Esophagus mucosa (tissue), 1 donor: ENCODE data around the gene ZNF341. TPM values are rescaled to one million over a fixed set of nuclear protein-coding genes. Genes with fewer than 3 reads are reported as not detected.
"Not testable (repeated sequence)": the region's sequence is repeated elsewhere in the genome, so short reads cannot be mapped to it uniquely, and the experiment has no call there.

Experiments
- ATAC-seq: fragments of 200-7000 bp; cut with Tn5 transposase; one replicate; pipeline ENCODE4 v1.9.1; 2020
- total RNA-seq: library from RNA; stranded (reverse); gene quantifications from one replicate; pipeline ENCODE4 v1.2.4, GENCODE V29; 2023
- donor health status: DM: yes; HTN: yes; CAD: no.

Gene ZNF341
- total RNA-seq, 1 donor from 2014 or later, result 1.6 TPM

DNA sequence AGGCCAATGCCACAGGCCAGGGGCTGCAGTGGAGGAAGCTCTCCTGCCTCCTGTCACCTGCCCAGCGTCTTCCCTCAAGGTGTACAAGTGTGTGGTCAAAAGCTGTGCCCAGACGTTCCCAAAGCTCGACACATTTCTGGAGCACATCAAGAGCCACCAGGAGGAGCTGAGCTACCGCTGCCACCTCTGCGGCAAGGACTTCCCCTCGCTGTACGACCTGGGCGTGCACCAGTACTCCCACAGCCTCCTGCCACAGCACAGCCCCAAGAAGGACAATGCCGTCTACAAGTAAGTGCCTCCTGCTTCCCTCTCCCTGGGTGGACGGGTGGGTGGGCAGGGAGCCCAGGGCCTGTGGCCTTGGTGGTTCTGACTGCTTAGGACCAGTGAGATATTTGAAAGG is 38.2 kb downstream of the ZNF341 start:
- ATAC-seq, result no peak

DNA sequence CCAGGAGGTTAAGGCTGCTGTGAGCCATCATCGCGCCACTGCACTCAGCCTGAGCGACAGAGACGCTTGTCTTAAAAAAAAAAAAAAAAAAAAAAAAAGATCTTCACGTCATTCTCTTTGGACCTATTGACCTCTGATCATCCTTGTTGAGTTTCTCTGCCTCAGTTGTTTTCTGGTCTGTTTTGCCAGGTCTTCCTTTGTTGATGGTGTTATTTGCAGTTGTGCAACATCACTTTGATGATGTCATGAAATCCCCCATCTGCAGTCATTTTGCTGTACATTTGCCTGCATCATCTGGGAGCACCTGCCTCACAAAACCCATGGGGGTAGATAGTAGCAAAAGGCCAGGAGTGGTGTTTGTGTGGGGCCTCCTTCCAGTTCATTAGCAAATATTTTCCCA is 40.1 kb downstream of the ZNF341 start:
- no peak for ATAC-seq

DNA sequence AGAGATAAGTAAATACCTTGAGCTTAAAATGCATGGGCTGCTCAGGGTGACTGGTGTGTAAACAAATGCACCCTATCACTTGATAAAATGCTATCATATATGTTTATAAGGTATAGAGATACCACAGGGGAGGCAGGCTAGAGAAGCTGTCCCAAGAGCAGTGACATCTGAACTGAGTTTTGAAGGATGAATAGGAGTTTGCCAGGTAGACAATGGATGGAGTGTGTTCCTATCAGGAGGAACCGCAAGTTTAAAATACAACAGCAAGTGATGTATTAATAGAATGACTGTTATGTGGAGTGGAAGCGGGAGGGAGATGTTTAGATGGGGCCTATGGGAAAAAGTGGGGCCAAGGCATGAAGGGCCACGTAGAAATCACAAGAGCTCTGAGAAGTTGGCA is 40.6 kb downstream of the ZNF341 start:
- no peak for ATAC-seq

DNA sequence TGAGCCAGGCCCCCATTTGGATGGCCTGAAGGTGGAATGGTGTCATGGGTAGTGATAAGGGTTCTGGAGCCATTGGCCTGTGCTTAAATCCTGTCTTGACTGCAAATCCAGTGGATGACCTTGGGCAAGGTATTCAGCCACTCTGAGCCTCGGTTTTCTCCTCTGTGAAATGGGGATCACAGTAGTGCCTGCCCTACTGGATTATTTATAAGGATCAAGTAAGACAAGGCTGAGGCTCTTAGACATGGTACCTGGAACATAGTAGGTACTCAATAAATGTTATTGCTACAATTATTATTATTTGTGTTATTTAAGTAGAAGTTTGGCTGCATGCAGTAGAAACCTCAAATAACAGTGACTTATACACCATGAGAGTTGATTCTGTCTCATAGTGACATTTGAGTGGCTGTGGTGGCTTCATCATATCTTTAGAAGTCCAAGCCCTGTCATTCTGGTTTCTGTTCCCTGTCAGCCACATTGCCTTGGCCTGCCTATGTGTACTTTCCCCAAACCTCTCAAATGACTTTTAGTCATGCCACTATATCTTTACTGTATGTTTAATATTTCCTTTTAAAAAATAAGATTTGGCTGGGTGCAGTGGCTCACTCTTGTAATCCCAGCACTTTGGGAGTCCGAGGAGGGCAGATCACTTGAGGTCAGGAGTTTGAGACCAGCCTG is 41.8 kb downstream of the ZNF341 start:
- peak; percentile 51 for ATAC-seq

DNA sequence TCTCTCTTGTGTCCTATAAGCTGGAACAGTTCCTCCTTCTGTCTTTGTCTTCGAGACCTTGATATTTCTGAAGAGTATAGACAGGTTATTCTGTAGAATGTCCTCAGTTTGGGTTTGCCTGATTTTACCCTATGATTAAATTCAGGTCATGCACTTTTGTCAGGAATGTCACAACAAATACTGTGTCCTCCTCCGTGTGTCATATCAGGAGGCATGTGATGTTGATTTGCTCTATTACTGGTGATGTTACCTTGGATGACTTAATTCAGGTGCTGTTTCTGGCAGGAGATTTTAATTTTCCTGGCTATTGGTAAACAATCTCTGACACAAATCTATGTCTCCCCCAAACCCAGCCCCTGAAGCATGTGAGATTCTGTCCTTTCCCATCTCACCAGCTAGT is 46.0 kb downstream of the ZNF341 start:
- ATAC-seq, result no peak

DNA sequence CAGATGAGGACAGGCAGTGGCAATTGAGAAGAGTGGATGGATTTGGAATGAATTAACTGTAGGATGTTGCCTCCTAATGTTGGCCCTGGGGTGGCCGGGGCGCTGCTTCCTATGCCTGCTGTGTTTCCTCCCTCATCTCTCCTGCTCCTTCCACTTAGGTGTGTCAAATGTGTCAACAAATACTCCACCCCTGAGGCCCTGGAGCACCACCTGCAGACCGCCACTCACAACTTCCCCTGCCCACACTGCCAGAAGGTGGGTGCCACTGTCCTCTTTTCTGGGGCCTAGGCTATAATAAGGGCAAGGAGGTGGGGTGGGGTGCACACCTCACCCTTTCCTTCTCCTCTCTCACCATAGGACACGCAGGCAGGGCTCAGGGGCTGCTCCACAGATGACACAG is 49.3 kb downstream of the ZNF341 start:
- ATAC-seq, result no peak

DNA sequence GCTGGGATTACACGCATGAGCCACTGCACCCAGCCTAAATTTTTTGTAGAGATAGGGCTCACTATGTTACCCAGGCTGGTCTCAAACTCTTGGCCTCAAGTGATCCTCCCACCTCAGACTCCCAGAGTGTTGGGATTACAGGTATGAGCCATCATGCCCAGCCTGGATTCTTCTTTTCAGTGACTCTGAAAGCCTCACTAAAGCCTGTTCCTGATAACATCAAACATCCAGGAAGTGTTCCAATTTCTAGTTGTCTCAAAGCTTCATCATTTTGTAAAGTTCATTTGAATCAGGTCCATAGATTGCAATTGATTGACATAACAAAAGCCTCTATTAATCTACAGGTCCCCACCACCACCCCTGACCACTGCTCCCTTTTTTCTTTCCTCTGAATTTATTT is 50.1 kb downstream of the ZNF341 start:
- ATAC-seq, result no peak

DNA sequence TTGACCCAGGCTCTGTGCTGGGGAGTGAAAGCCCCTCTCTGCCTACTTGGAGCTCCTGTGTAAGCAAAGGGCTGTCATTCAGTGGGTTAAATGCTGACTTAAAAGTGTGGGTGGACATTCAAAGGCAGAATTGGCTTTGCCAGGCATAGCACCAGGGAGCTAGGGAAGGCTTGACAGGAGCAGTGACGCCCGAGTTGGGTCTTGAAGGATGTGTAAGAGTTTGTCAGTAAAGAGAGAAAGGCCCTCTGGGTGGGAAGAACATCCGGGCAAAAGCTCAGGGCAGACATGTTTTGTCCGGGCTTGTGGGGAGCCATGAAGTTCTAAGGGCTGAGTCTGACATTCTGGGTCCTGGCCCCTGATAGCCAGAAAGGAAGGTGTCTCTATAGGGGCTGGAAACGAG is 51.5 kb downstream of the ZNF341 start:
- ATAC-seq, result no peak

DNA sequence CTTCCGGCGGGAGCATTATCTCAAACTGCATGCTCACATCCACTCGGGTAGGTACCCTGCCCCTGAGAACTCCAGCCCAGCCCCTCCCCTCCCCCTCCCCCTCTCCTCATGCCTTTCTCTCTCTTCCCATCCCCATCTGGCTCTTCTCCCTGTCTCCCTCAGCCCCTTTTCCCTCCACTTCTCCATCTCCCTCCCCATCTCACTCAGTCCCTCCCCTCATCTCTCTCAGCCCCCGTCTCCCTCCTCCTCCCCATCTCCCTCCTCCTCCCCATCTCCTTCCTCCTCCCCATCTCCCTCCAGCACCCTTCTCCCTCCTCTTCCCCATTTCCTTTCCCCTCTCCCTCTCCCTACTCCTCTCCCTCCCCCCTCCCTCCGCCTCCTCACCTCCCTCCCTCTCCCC is 52.0 kb downstream of the ZNF341 start:
- ATAC-seq, result no peak

DNA sequence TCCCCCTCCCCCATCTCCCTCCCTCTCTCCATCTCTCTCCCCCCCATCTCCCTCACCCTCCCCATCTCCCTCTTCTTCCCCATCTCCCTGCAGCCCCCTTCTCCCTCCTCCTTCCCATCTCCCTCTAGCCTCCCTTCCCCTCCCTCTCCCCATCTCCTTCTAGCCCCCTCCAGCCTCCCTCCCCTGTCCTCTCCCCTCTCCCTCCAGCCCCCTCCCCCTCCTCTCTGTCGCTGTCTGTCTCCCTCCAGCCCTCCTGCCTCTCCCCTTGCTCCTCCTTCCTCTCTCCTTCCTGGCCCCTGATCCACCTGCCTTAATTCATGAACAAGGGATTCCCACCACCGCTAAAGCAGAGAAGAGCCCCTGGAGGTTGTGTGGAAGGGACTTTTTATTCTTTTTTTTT is 52.4 kb downstream of the ZNF341 start:
- ATAC-seq, result no peak

DNA sequence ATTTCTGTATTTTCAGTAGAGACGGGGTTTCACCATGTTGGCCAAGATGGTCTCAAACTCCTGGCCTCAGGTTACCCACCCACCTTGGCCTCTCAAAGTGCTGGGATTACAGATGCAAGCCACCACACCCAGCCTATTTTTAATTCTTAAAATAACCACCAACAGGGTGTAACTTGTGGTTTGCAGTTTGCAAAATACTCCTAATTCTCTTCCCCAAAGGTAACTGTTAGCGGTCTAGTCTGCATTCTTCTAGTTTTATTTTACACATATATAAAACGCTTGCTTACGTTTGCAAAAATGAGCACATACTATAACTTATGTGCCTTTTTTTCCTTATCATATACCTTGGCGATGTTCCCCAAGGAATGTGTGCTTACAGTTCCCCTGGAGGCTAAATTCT is 53.7 kb downstream of the ZNF341 start:
- ATAC-seq, result no peak

DNA sequence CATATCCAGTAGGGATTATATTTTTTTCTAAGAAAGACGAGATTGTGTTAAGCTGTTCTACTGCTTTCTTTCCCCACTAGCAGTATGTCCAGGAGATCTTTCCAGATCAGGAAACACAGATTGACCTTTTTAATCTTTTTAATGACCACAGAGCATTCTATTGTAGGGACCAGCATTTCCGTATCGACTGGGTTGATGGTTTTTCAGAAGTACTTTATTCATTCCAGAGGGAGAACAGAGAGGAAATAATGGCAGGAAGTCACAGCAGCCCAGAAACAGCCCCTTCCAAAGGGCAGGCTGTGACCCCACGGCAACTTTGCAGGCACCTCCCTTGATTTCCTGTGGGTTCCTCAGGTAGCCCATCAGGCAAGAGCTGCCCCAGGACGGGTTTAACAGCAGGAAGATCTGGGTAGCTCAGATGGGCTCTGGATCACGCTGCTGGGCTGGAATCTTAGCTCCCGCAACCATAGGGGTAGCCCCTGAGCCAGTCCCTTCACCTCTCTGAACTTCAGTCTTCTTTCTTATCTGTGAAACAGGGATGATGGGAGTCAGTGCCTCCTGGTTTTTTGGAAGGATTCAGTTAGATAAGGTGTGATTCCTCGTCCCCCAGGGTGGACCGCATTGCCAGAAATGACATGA is 55.6 kb downstream of the ZNF341 start:
- ATAC-seq, result no peak

DNA sequence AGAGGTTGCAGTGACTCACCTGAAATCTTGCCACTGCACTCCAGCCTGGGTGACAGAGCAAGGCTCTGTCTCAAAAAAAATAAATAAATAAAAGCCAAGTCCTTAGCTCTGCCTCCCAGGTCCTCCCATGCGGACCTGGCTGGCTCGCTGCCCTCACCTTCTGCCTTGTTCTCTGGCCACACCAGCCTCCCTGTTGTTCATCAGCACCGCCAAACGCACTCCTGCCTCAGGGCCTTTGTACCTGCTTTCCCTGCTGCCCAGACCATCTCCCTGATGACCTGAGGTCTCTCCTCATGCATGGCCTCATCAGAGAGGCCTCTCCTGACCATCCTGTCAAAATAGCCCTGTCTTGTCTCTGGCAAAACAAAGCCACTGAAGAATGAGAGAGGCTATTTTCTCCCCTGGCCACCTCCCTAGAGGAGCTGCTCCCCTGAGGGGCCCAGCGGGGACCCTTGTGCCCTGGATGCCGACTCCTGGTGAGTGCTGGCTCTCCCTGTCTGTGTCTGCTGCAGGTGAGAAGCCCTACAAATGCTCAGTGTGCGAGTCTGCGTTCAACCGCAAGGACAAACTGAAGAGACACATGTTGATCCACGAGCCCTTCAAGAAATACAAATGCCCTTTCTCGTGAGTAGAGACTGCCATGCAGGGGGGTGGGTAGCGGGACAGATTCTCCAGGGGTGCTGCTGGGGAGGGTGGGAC is 56.7 kb downstream of the ZNF341 start:
- ATAC-seq, result no peak

DNA sequence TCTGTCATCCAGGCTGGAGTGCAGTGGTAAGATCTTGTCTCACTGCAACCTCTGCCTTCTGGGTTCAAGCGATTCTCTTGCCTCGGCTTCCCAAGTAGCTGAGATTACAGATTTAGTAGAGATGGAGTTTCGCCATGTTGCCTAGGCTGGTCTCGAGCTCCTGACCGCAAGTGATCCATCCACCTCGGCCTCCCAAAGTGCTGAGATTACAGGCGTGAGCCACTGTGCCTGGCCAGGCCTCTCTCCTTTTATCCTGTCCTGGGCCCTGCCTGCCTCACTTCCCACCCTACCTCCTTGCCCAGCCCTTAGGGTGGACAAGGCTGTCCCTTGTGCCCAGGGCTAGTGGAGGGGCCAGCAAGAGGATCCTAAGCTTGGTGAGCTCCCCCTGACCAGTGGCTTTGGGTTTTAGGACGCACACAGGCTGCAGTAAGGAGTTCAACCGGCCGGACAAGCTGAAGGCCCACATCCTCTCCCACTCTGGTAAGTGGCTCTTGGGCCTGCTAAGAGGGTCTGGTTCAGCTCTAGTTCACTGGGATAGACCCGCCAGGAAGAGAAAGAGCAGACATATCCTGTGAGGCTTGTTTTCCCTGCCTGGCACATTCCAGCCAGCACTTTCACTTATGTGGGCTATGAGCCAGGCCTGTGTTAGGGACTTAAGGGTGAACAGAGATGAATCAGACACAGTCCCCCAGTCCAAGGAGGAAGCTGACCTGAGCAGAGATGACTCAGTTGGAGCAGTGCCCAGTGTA is 57.5 kb downstream of the ZNF341 start:
- peak; percentile 92 for ATAC-seq

DNA sequence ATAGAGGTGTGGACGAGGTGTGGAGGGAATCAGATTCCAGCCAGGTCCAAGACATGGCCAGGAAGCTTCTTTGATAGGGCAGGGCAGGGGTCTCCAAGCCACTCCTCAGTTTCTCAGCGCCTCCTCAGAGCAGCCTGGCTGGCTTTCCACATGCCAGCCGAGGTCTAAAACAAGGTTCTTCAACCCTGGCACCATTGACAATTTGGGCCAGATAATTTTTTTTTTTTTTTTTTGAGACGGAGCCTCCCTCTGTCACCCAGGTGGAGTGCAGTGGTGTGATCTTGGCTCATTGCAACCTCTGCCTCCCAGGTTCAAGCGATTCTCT is 58.0 kb downstream of the ZNF341 start:
- peak; percentile 1 for ATAC-seq

DNA sequence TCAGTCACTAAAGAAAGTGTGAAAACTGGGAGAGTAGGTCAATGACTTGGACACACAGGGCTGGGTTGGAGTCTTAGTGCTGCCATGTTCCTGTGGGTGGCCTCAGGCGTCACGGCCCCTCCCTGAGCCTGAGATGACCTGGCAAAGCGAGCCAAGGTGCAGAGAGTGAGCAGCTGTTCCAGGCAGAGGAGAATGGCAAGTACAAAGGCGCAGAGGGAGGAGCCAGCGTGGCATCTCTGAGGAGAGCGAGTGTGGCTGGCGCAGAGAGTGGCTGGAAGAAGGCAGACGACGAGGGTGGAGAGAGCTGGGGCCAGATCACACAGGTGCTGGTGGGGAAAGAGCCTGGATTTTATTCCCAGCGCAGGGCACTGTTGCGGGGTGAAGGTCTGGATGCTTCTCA is 58.8 kb downstream of the ZNF341 start:
- peak; percentile 82 for ATAC-seq

DNA sequence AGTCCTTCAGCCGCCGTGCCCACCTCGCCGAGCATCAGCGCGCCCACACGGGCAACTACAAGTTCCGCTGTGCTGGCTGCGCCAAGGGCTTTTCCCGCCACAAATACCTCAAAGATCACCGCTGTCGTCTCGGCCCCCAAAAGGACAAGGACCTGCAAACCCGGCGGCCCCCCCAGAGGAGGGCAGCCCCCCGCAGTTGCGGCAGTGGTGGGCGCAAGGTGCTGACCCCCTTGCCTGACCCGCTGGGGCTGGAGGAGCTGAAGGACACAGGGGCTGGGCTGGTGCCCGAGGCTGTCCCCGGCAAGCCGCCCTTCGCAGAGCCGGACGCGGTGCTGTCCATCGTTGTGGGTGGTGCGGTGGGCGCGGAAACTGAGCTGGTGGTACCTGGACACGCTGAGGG is 59.2 kb downstream of the ZNF341 start:
- ATAC-seq, result no peak

DNA sequence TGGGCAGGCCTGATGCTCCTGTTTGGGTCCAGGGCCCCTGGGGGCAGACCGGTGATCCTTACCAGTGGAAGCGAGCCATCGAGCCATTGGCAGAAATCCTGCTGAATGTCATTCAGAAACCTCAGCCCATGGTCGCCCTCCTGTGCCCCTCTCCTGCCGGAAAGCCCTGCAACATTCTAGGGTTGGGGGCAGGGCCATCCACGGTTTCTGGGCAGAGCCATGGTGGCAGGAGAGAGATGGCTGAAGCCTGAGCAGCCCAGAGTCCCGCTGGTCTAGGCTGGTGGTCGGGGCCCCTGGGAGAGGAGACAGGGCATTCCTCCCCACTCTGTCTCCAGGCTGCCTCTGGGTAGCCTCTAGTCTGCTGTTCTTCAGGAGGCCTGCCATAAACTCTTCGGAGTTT is 59.7 kb downstream of the ZNF341 start:
- ATAC-seq, result no peak

DNA sequence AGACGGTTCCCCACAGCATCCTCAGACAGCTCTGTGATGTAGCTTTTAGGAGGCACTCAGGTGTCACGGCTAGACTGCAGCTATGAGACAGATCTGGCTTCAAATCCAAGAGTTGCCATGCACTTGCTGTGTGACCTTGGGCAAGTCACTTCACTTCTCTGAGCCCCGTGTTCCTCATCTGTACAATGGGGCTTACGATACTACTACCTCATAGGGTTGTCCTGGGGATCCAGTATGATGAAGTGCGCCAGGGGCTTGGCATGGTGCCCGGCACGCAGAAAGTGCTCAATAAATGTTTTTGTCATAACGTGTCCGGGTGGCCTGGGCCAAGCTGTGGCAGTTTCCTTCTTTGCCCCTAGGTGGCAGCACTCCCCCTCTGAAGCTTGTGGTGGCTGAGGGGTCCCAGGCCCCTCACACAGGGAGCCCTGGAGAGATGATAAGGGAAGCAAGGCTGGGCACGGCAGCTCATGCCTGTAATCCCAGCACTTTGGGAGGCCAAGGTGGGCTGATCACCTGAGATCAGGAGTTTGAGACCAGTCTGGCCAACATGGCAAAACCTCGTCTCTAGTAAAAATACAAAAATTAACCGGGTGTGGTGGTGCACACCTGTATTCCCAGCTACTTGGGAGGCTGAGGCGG is 60.3 kb downstream of the ZNF341 start:
- ATAC-seq, result no peak

DNA sequence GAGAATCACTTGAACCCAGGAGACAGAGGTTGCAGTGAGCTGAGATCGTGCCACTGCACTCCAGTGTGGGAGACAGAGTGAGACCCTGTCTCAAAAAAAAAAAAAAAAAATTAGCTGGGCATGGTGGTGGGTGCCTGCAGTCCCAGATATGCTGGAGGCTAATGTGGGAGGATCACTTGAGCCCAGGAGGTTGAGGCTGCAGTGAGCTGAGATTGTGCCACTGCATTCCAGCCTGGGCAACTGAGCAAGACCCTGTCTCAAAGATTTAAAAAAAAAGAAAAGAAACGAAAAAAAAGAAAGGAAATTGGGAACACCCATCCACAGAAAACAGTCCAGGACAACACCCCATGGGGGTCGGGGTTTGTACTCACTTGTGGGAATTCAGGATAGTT is 60.8 kb downstream of the ZNF341 start:
- not testable (repeated sequence) for ATAC-seq

DNA sequence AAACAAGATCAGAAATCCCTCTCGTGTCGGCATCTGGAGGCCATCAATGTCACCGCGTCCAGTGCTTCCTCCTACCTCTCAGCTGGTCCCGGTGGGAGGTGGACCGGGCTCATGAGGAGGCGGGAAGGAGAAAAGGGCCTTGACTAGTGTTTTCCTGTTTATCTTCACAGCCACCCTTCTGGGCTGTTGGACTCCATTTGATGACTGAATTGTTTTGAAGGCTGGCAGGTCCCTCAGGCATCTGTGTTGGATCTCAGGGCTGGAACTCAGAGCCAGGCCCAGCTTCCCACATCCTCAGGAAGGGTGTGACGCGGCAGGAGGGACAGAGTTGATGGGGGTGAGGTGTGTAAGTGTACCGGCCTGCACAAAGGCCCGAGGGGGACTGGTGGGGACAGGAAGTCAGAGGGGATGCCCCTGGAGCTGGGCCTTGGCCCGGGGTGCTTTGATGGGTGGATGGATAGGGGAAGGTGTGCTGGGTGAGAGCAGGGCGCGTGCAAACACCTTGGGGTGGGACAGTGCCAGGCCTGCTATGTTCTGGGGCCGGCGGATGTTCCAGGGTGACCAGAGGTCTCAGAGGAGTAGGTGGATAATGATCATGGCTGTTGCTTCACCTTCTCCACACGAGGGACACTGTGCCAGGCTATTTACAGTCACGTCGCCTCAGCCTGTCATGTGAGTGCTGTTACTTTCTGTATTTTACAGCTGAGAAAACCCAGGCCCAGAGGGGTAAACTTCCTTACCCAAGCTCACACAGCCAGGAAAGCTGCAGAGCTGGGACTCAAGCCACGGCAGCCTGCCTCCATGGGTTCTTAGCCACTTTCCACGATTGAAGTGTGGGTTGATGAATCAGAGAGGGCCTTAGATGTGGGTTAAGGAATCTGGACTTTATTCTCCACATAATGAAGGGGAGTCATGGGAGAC is 61.5 kb downstream of the ZNF341 start:
- no peak for ATAC-seq
